BLaER1 treated with 17β-estradiol and CSF1 and Interleukin-3, amounts not matched to agents 10 nM and 100 nM (cell line): Measurements from ENCODE around the gene CCDC81.

Source experiments
- H3K27ac ChIP-seq, 11 experiments: shearing (Covaris generic); formaldehyde crosslinking; 2 replicates each; pipeline ENCODE4 v1.8.1; 2022
- H3K27me3 ChIP-seq, 11 experiments: shearing (Covaris generic); formaldehyde crosslinking; 2 replicates each; pipeline ENCODE4 v1.8.1; 2022
- H3K36me3 ChIP-seq, 11 experiments: shearing (Covaris generic); formaldehyde crosslinking; 2 replicates each; pipeline ENCODE4 v1.8.1; 2022
- H3K4me1 ChIP-seq, 10 experiments: shearing (Covaris generic); formaldehyde crosslinking; 2 replicates each; pipeline ENCODE4 v1.8.1; 2022
- H3K4me2 ChIP-seq, 11 experiments: shearing (Covaris generic); formaldehyde crosslinking; 2 replicates each; pipeline ENCODE4 v1.8.1; 2022
- H3K4me3 ChIP-seq, 10 experiments: shearing (Covaris generic); formaldehyde crosslinking; 2 replicates each; pipeline ENCODE4 v1.8.1; 2022
- H3K9ac ChIP-seq, 11 experiments: shearing (Covaris generic); formaldehyde crosslinking; 2 replicates each; pipeline ENCODE4 v1.8.1; 2022
- H3K9me3 ChIP-seq, 11 experiments: shearing (Covaris generic); formaldehyde crosslinking; replicated peaks in 1 of 11; 2 replicates each; pipeline ENCODE4 v1.8.1; 2022
- H4K20me1 ChIP-seq, 11 experiments: shearing (Covaris generic); formaldehyde crosslinking; 2 replicates each; pipeline ENCODE4 v1.8.1; 2022
- Cebpa-rat ChIP-seq, 11 experiments: shearing (Covaris generic); IDR thresholded peaks; 2 replicates each; pipeline ENCODE4 v1.8.1; 2022

CCDC81 gene

DNA sequence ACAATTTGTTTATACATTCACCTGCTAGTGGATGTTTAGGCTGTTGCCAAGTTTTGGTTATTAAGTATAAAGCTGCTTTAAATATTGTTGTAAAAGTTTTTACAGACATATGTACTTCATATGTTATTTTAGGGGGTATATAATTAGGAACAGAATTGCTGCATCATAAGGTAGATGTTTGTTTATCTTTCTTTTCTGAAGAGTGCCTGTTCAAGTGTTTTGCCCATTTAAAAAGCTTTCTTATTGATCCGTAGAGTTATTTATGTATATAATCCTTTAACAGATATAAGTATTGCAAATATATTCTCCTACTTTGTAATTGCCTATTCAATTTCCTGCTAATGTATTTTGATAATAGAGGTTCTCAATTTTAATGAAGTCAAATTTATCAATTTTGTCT is 11.3 kb upstream of the CCDC81 start:
- Histone ChIP-seq H3K27me3 (no peaks in the 10 kb centered on the region), H3K36me3 (no peaks in the 10 kb centered on the region), H3K4me1 (no peaks in the 10 kb centered on the region), H3K4me2 (no peak overlapping the region), H4K20me1 (no peaks in the 10 kb centered on the region), H3K27ac (no peak overlapping the region), H3K9me3 (peaks cover 0 to 14% (median 8%) of the 10 kb centered on the region in 11 experiments; a peak in 8 of 22 replicates), H3K4me3 (no peak overlapping the region), H3K9ac (no peak overlapping the region)
- no peak for TF ChIP-seq Cebpa-rat (IDR thresholded peaks at IDR 0.05)

DNA sequence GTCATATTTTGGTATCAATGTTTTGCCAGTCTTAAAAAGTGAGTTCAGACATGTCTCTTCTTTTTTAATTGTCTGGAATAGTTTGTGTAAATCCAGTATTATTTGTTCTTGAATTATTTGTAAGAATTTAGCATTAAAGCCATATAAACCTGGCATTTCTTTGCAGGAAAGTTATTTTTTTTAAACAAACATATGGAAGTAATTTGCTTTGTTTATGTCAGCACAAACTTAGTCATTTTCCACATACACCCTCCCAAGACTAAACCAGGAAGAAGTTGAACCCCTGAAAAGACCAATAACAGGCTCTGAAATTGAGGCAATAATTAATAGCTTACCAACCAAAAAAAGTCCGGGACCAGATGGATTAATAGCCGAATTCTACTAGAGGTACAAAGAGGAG is 9.1 kb upstream of the CCDC81 start:
- H3K4me1 ChIP-seq = peaks cover 0 to 10% (median 0%) of the 10 kb centered on the region in 10 experiments; a peak in 8 of 20 replicates
- no peaks in the 10 kb centered on the region for H3K27me3 ChIP-seq
- H3K4me2 ChIP-seq = no peak overlapping the region
- H3K36me3 ChIP-seq = no peaks in the 10 kb centered on the region
- H3K9ac ChIP-seq = no peak overlapping the region
- TF ChIP-seq Cebpa-rat (IDR thresholded peaks at IDR 0.05) = no peak
- H3K27ac ChIP-seq = no peak overlapping the region
- H3K4me3 ChIP-seq = no peak overlapping the region
- H3K9me3 ChIP-seq = peaks cover 0 to 23% (median 8%) of the 10 kb centered on the region in 11 experiments; a peak in 11 of 22 replicates
- no peaks in the 10 kb centered on the region for H4K20me1 ChIP-seq

DNA sequence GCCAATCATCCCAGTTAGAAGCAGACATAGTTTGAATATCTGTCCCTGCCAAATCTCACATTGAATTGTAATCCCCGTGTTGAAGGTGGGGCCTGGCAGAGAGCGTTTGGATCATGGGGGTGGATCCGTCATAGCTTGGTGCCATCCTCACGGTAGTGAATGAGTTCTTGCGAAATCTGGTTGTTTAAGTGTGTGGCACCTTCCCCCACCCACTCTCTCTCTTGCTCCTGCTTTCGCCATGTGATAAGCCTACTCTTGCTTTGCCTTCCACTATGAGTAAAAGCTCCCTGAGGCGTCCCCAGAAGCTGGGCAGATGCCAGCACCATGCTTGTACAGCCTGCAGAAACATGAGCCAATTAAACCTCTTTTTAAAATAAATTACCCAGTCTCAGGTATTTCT is 5.0 kb upstream of the CCDC81 start:
- H3K9ac ChIP-seq = no peak overlapping the region
- no peaks in the 10 kb centered on the region for H3K36me3 ChIP-seq
- H3K27ac ChIP-seq = no peak overlapping the region
- peaks cover 0 to 23% (median 4%) of the 10 kb centered on the region in 10 experiments; a peak in 10 of 20 replicates for H3K4me1 ChIP-seq
- peak overlapping the region in 1 of 11 experiments; percentile 30; a peak in 1 of 22 replicates for H3K4me2 ChIP-seq
- peaks cover 0 to 35% (median 10%) of the 10 kb centered on the region in 11 experiments; a peak in 14 of 22 replicates for H3K9me3 ChIP-seq
- TF ChIP-seq Cebpa-rat (IDR thresholded peaks at IDR 0.05) = peak in 5 of 11 experiments; percentile 27 to 58 (median 48); a peak in 3 of 22 replicates
- no peaks in the 10 kb centered on the region for H3K27me3 ChIP-seq
- H3K4me3 ChIP-seq = no peak overlapping the region
- no peaks in the 10 kb centered on the region for H4K20me1 ChIP-seq

DNA sequence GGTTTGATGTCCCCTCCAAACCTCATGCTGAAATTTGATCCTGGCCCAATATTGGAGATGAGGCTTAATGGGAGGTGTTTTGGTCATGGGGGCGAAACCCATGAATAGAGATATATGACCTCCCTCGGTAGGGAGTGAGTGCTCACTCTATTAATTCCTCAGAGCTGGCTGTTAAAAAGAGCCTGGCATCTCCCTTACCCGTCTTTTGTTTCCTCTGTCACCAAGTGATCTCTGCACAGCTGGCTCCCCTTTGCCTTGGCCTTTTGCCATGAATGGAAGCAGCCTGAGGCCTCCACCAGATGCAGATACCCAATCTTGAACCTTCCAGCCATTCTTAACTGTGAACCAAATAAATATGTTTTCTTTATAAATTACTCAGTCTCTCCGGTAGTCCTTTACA is 4.5 kb upstream of the CCDC81 start:
- H3K27ac ChIP-seq = peak overlapping the region in 1 of 11 experiments; percentile 39; a peak in 1 of 22 replicates
- no peak overlapping the region for H3K9ac ChIP-seq
- no peak for TF ChIP-seq Cebpa-rat (IDR thresholded peaks at IDR 0.05)
- no peaks in the 10 kb centered on the region for H3K27me3 ChIP-seq
- H4K20me1 ChIP-seq = no peaks in the 10 kb centered on the region
- H3K4me1 ChIP-seq = peaks cover 0 to 23% (median 4%) of the 10 kb centered on the region in 10 experiments; a peak in 10 of 20 replicates
- H3K9me3 ChIP-seq = peaks cover 0 to 40% (median 12%) of the 10 kb centered on the region in 11 experiments; a peak in 18 of 22 replicates
- H3K4me3 ChIP-seq = no peak overlapping the region
- no peaks in the 10 kb centered on the region for H3K36me3 ChIP-seq
- peak overlapping the region in 4 of 11 experiments; percentile 18 to 60 (median 38); a peak in 6 of 22 replicates for H3K4me2 ChIP-seq

DNA sequence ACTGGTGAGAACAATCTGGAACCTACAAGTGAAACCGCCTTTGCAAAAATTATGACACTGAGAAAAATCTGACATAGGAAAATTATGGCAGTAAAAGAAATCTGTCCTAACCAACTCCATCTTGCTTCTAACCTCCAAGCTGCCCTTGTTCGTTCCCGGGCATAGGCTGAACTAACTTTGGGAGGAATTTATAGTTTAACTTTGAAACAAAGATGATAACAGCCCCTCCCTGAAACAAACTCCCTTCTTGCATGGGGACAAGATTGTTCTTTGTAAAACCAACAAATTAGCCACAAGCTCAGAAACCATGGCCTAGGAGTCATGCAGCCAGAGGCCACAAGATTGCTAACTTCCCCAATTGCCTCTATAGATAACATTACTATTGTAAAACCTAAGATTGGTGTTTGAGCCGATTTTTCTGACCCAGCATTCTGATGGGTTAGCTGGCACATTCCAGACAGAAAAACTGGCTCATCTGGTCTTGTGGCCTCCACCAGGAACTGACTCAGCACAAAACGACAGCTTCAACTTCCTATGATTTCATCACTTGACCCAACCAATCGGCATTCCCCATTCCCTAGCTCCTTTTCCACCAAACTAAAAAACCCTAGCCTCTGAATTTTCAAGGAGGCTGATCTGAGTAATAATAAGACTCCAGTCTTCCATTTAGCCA is 3.6 kb upstream of the CCDC81 start:
- H3K9ac ChIP-seq = no peak overlapping the region
- H3K36me3 ChIP-seq = no peaks in the 10 kb centered on the region
- H3K27me3 ChIP-seq = no peaks in the 10 kb centered on the region
- H3K4me3 ChIP-seq = no peak overlapping the region
- H3K4me1 ChIP-seq = peaks cover 0 to 23% (median 4%) of the 10 kb centered on the region in 10 experiments; a peak in 10 of 20 replicates
- peak overlapping the region in 3 of 11 experiments; percentile 5 to 39 (median 20); a peak in 5 of 22 replicates for H3K27ac ChIP-seq
- TF ChIP-seq Cebpa-rat (IDR thresholded peaks at IDR 0.05) = 0 out of 22 replicates have a peak, but pooled peaks of 1 of the 11 experiments have one; percentile 16
- peak overlapping the region in 6 of 11 experiments; percentile 11 to 60 (median 38); a peak in 11 of 22 replicates for H3K4me2 ChIP-seq
- H4K20me1 ChIP-seq = no peaks in the 10 kb centered on the region
- peaks cover under 1 to 49% (median 18%) of the 10 kb centered on the region in 11 experiments; a peak in 21 of 22 replicates for H3K9me3 ChIP-seq

DNA sequence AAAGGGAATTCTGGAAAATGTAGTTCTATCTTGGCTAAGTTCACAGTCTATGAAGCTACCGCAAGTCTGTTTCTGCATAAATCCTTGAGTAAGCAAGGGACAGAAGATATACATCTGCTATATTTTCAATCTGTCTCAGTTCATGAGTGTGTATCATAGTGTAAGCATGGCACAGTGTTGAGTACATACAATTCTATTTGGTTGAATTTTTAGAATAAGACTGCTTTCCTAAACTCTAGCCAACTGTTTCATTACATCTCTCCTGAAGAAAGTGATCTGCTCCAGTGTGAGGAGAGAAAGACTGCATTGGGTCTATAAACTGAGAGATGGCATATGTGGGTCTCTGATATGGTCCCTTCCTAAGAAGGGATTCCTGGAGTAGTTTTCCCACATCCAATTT is 2.6 kb upstream of the CCDC81 start:
- Histone ChIP-seq H3K9me3 (peaks cover 11 to 58% (median 28%) of the 10 kb centered on the region in 11 experiments; a peak in 21 of 22 replicates), H3K4me1 (peaks cover 0 to 23% (median 4%) of the 10 kb centered on the region in 10 experiments; a peak in 10 of 20 replicates), H3K9ac (no peak overlapping the region), H3K36me3 (no peaks in the 10 kb centered on the region), H4K20me1 (no peaks in the 10 kb centered on the region), H3K27me3 (no peaks in the 10 kb centered on the region), H3K4me3 (no peak overlapping the region), H3K4me2 (no peak overlapping the region), H3K27ac (no peak overlapping the region)
- no peak for TF ChIP-seq Cebpa-rat (IDR thresholded peaks at IDR 0.05)

DNA sequence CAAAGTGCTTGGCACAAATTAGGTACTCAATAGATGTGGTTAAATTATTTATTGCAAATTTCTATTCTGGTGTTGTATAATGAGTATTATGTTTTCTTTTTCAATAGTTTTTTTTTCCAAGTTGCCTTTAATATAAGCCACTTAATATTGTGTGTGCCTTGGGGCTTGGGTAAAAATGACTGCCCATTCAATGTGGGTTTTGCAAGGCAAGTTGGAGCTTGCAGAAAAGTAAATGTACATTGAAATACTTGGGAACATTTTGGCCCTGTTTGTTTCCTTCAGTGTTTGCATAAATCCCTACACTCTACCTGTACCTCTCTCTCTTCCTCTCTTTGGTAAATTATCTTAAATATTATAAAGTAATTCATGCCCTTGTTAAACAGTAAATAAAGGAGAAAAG is 2.1 kb upstream of the CCDC81 start:
- Histone ChIP-seq H4K20me1 (no peaks in the 10 kb centered on the region), H3K27me3 (no peaks in the 10 kb centered on the region), H3K9me3 (peaks cover 11 to 61% (median 29%) of the 10 kb centered on the region in 11 experiments; a peak in 21 of 22 replicates), H3K27ac (no peak overlapping the region), H3K4me3 (no peak overlapping the region), H3K9ac (no peak overlapping the region), H3K4me2 (no peak overlapping the region), H3K36me3 (no peaks in the 10 kb centered on the region), H3K4me1 (peaks cover 0 to 23% (median 4%) of the 10 kb centered on the region in 10 experiments; a peak in 10 of 20 replicates)
- TF ChIP-seq Cebpa-rat (IDR thresholded peaks at IDR 0.05) = no peak

DNA sequence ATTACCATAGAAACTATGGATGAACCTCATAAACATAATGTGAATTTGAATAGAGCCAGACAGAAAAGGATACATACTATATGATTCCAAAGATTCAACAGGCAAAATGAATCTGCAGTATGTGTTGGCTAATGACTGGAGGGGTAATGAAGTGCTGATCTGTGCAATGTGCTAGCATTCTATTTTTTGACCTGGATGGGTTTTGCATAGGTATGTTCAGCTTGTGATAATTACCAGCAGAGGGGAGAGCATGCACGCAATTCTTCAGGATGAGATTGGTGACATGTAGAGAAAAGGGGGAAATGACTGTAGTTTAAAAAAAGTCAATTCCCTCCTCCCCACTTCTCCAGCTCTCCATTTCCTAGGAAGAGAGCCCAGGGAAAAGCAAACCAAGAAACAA is 618 bp upstream of the CCDC81 start:
- no peak for TF ChIP-seq Cebpa-rat (IDR thresholded peaks at IDR 0.05)

DNA sequence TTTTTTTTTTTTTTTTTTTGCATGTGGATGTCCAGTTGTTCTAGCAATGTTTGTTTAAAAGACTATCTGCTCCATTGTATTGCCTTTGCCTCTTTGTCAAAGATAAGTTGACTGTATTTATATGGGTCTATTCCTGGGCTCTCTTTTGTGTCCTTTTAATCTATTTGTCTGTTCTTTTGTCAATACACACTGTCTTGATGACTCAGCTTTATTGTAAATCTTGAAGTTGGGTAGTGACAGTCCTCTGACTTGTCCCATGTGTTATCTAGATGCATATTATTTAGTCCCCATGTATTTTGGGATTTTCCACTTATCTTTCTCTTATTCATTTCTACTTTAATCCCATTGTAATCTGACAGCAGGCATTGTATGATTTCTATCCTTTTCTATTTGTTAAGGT is 3.3 kb downstream of the CCDC81 start:
- H3K36me3 ChIP-seq = no peaks in the 10 kb centered on the region
- H3K4me1 ChIP-seq = no peaks in the 10 kb centered on the region
- no peak overlapping the region for H3K4me3 ChIP-seq
- no peaks in the 10 kb centered on the region for H4K20me1 ChIP-seq
- no peak for TF ChIP-seq Cebpa-rat (IDR thresholded peaks at IDR 0.05)
- no peak overlapping the region for H3K27ac ChIP-seq
- H3K9ac ChIP-seq = no peak overlapping the region
- H3K9me3 ChIP-seq = peaks cover 11 to 47% (median 27%) of the 10 kb centered on the region in 11 experiments; a peak in 21 of 22 replicates
- H3K27me3 ChIP-seq = no peaks in the 10 kb centered on the region
- H3K4me2 ChIP-seq = no peak overlapping the region

More for the DNA sequence above, 618 bp upstream of the CCDC81 start:
- H3K4me3 ChIP-seq = no peak overlapping the region
- H3K9me3 ChIP-seq = peaks cover 11 to 61% (median 29%) of the 10 kb centered on the region in 11 experiments; a peak in 21 of 22 replicates
- no peak overlapping the region for H3K27ac ChIP-seq
- H3K36me3 ChIP-seq = no peaks in the 10 kb centered on the region
- H4K20me1 ChIP-seq = no peaks in the 10 kb centered on the region
- H3K27me3 ChIP-seq = no peaks in the 10 kb centered on the region
- no peak overlapping the region for H3K4me2 ChIP-seq
- H3K9ac ChIP-seq = no peak overlapping the region
- peaks cover 0 to 23% (median 4%) of the 10 kb centered on the region in 10 experiments; a peak in 10 of 20 replicates for H3K4me1 ChIP-seq
